Calu3 (cell line): ENCODE data around the gene PCNX1. TPM values are rescaled to one million over a fixed set of nuclear protein-coding genes. Genes with fewer than 3 reads are reported as not detected.

Experiments used
- BruUV-seq: library from RNA; stranded (reverse); fragments of 400-500 nt; replicated peaks from 2 replicates; lab custom pipeline; 2021; lab: Mats Ljungman, UMichigan
- CTCF ChIA-PET: fragments of 300-600 bp; sonication (Branson Sonifier 250); formaldehyde crosslinking; loops from one replicate; lab custom pipeline; 2022; ENCODE audit warnings: antibody characterized with exemption; lab: Charles Lee
- DNase-seq: peaks from one replicate; pipeline ENCODE4 v3.0.0; 2022
- H3K27ac Mint-ChIP-seq: one replicate; pipeline ENCODE4 v1.8.0; 2022; ENCODE audit warnings: mixed read lengths; ENCODE audit not compliant: unreplicated experiment
- H3K27me3 Mint-ChIP-seq: one replicate; pipeline ENCODE4 v1.8.0; 2022; ENCODE audit warnings: mixed read lengths; ENCODE audit not compliant: unreplicated experiment
- H3K36me3 Mint-ChIP-seq: one replicate; pipeline ENCODE4 v1.8.0; 2022; ENCODE audit warnings: mild to moderate bottlenecking, moderate library complexity, mixed read lengths; ENCODE audit not compliant: insufficient read depth, unreplicated experiment
- H3K4me1 Mint-ChIP-seq: one replicate; pipeline ENCODE4 v1.8.0; 2022; ENCODE audit warnings: mild to moderate bottlenecking, low read depth, mixed read lengths; ENCODE audit not compliant: unreplicated experiment
- H3K4me3 Mint-ChIP-seq: one replicate; pipeline ENCODE4 v1.8.0; 2022; ENCODE audit warnings: mild to moderate bottlenecking, low read depth, moderate library complexity, mixed read lengths; ENCODE audit not compliant: unreplicated experiment
- H3K9me3 Mint-ChIP-seq: one replicate; pipeline ENCODE4 v1.8.0; 2022; ENCODE audit warnings: low read depth, mixed read lengths; ENCODE audit not compliant: unreplicated experiment
- CTCF ChIP-seq: fragments of 200-600 bp; IDR thresholded peaks from one replicate; pipeline ENCODE4 v1.8.0; 2022; ENCODE audit warnings: antibody characterized with exemption; ENCODE audit not compliant: unreplicated experiment
- intact Hi-C: fragments of 100-400 bp; cut with micrococcal nuclease; formaldehyde crosslinking; loops from one replicate; pipeline ENCODE4 v1.10.0; 2022; ENCODE audit not compliant: unreplicated experiment
- total RNA-seq: library from RNA; stranded (reverse); gene quantifications from 2 replicates; pipeline ENCODE4 v1.2.3, GENCODE V29; 2022

Gene PCNX1
- total RNA-seq, 1 experiment from 2014 or later = 34.1 TPM

- CTCF ChIA-PET = no interaction called here
Measured at GRCh38 chr14:71071042-71071441, 163.8 kb downstream of the PCNX1 start.

GRCh38 chr14:71076462-71077092 is 169.3 kb downstream of the PCNX1 start:
- TF ChIP-seq CTCF = no peak
- no peak overlapping the region for H3K4me3 Mint-ChIP-seq
- no peak for DNase-seq
- CTCF ChIA-PET = no interaction called here
- H3K4me1 Mint-ChIP-seq = no peaks in the 10 kb centered on the region
- H3K27ac Mint-ChIP-seq = no peak overlapping the region
- no peaks in the 10 kb centered on the region for H3K27me3 Mint-ChIP-seq
- intact Hi-C loops = no loop called here
- peaks cover 7% of the 10 kb centered on the region for H3K36me3 Mint-ChIP-seq
- BruUV-seq = no TSS peak
- H3K9me3 Mint-ChIP-seq = peaks cover 2% of the 10 kb centered on the region

More at GRCh38 chr14:71071042-71071441, 163.8 kb downstream of the PCNX1 start:
- H3K36me3 Mint-ChIP-seq = peaks cover 7% of the 10 kb centered on the region
- no peak overlapping the region for H3K4me3 Mint-ChIP-seq
- H3K4me1 Mint-ChIP-seq = no peaks in the 10 kb centered on the region
- H3K27me3 Mint-ChIP-seq = no peaks in the 10 kb centered on the region
- intact Hi-C loops = no loop called here
- no peak for TF ChIP-seq CTCF
- H3K27ac Mint-ChIP-seq = no peak overlapping the region
- BruUV-seq = no TSS peak
- H3K9me3 Mint-ChIP-seq = no peaks in the 10 kb centered on the region
- no peak for DNase-seq

- CTCF ChIA-PET = interaction anchor here (0.6 kb wide), 1 partner anchor 300 kb away, joined by 4 read pairs; no protein-coding TSS in a partner anchor
- H3K27ac Mint-ChIP-seq = no peak overlapping the region
- H3K4me3 Mint-ChIP-seq = no peak overlapping the region
- TF ChIP-seq CTCF = no peak
- intact Hi-C loops = no loop called here
- peaks cover 7% of the 10 kb centered on the region for H3K36me3 Mint-ChIP-seq
- H3K27me3 Mint-ChIP-seq = no peaks in the 10 kb centered on the region
- H3K9me3 Mint-ChIP-seq = peaks cover 2% of the 10 kb centered on the region
- no TSS peak for BruUV-seq
- H3K4me1 Mint-ChIP-seq = no peaks in the 10 kb centered on the region
- no peak for DNase-seq
Measured at GRCh38 chr14:71078500-71078899, 171.2 kb downstream of the PCNX1 start.

- no peak overlapping the region for H3K27ac Mint-ChIP-seq
- CTCF ChIA-PET = no interaction called here
- no peaks in the 10 kb centered on the region for H3K27me3 Mint-ChIP-seq
Measured at GRCh38 chr14:71086567-71086966, 179.3 kb downstream of the PCNX1 start.

More at GRCh38 chr14:71086567-71086966, 179.3 kb downstream of the PCNX1 start:
- H3K9me3 Mint-ChIP-seq = no peaks in the 10 kb centered on the region
- no TSS peak for BruUV-seq
- TF ChIP-seq CTCF = no peak
- H3K4me3 Mint-ChIP-seq = no peak overlapping the region
- DNase-seq = no peak
- H3K36me3 Mint-ChIP-seq = no peaks in the 10 kb centered on the region
- H3K4me1 Mint-ChIP-seq = no peaks in the 10 kb centered on the region
- intact Hi-C loops = no loop called here
